Measurements from ENCODE around the gene USP15. TPM values are rescaled to one million over a fixed set of nuclear protein-coding genes. Genes with fewer than 3 reads are reported as not detected.

Gene USP15
- total RNA-seq, 6 experiments from 2014 or later: 32.4 to 60.5 (median 37.9) TPM

GRCh38 chr12:62379026-62379722 lies 119.0 kb downstream of the USP15 start:
- Histone ChIP-seq H3K27ac (no peak overlapping the region), H3K4me1 (no peaks in the 10 kb centered on the region), H3K4me3 (no peak overlapping the region), H3K27me3 (no peaks in the 10 kb centered on the region), H3K9me3 (no peaks in the 10 kb centered on the region), H3K36me3 (peaks cover 0 to 9% (median 0%) of the 10 kb centered on the region in 4 donors)
- intact Hi-C loops (cut with DNase I): no loop called here
- DNase-seq (no peak), ATAC-seq (no peak)
- TF ChIP-seq CTCF (IDR thresholded peaks at IDR 0.05) (no peak), POLR2A (IDR thresholded peaks at IDR 0.05) (no peak)
- WGBS (ENCODE audit: insufficient coverage, low coverage, low lambda C conversion rate, missing lambda C conversion rate): 100% methylated on average over 2 of the region's 2 CpGs

- TF ChIP-seq CTCF (IDR thresholded peaks at IDR 0.05) (no peak), POLR2A (IDR thresholded peaks at IDR 0.05) (no peak)
- intact Hi-C loops (cut with DNase I): no loop called here
- ATAC-seq (no peak), DNase-seq (no peak)
- H3K9me3 ChIP-seq: no peaks in the 10 kb centered on the region
- H3K4me3 ChIP-seq: no peak overlapping the region
- H3K27me3 ChIP-seq: no peaks in the 10 kb centered on the region
- no peaks in the 10 kb centered on the region for H3K4me1 ChIP-seq
- H3K36me3 ChIP-seq: peaks cover 0 to 14% (median 0%) of the 10 kb centered on the region in 4 donors
- no peak overlapping the region for H3K27ac ChIP-seq
Observed at GRCh38 chr12:62379723-62380045, 119.5 kb downstream of the USP15 start.

GRCh38 chr12:62382526-62382925 lies 122.3 kb downstream of the USP15 start:
- Histone ChIP-seq H3K36me3 (peaks cover 0 to 24% (median 0%) of the 10 kb centered on the region in 4 donors), H3K4me3 (no peak overlapping the region), H3K9me3 (no peaks in the 10 kb centered on the region), H3K27ac (no peak overlapping the region), H3K27me3 (no peaks in the 10 kb centered on the region), H3K4me1 (no peaks in the 10 kb centered on the region)
- no peak for DNase-seq
- WGBS (ENCODE audit: insufficient coverage, low coverage, low lambda C conversion rate, missing lambda C conversion rate): 75% methylated on average over 2 of the region's 2 CpGs
- TF ChIP-seq POLR2A (IDR thresholded peaks at IDR 0.05) (no peak), CTCF (IDR thresholded peaks at IDR 0.05) (no peak)
- intact Hi-C loops (cut with DNase I): no loop called here
- ATAC-seq: no peak

GRCh38 chr12:62396750-62397149 lies 136.5 kb downstream of the USP15 start:
- DNase-seq (no peak), ATAC-seq (no peak)
- no peak for TF ChIP-seq POLR2A (IDR thresholded peaks at IDR 0.05)
- intact Hi-C loops (cut with DNase I): no loop called here
- H3K27ac ChIP-seq: no peak overlapping the region
- H3K27me3 ChIP-seq: no peaks in the 10 kb centered on the region
- no peaks in the 10 kb centered on the region for H3K9me3 ChIP-seq
- peaks cover 0 to 69% (median 30%) of the 10 kb centered on the region in 4 donors for H3K36me3 ChIP-seq
- no peaks in the 10 kb centered on the region for H3K4me1 ChIP-seq
- whole genome bisulfite sequencing (ENCODE audit: insufficient coverage, low coverage, low lambda C conversion rate, missing lambda C conversion rate): 83% methylated on average over 4 of the region's 4 CpGs
- H3K4me3 ChIP-seq: no peak overlapping the region

- Histone ChIP-seq H3K36me3 (peaks cover 0 to 62% (median 20%) of the 10 kb centered on the region in 4 donors), H3K4me1 (no peaks in the 10 kb centered on the region), H3K9me3 (no peaks in the 10 kb centered on the region), H3K4me3 (no peak overlapping the region), H3K27me3 (no peaks in the 10 kb centered on the region), H3K27ac (no peak overlapping the region)
- TF ChIP-seq CTCF (IDR thresholded peaks at IDR 0.05): no peak
- TF ChIP-seq POLR2A (IDR thresholded peaks at IDR 0.05): no peak
- DNase-seq (no peak), ATAC-seq (no peak)
- 86% methylated on average over 2 of the region's 2 CpGs for WGBS (ENCODE audit: insufficient coverage, low coverage, low lambda C conversion rate, missing lambda C conversion rate)
- intact Hi-C loops (cut with DNase I): no loop called here
Observed at GRCh38 chr12:62400135-62400534, 139.9 kb downstream of the USP15 start.
